GM19467 (cell line): ENCODE measurements around the gene ATP8A1.

ENCODE experiments used
- ATAC-seq: cut with Tn5 transposase; IDR thresholded peaks from one replicate; pipeline ENCODE4 v1.9.1; 2021; ENCODE audit warnings: mild to moderate bottlenecking, moderate library complexity; ENCODE audit not compliant: unreplicated experiment

ATP8A1 gene

GRCh38 chr4:42417550-42417949, 239.4 kb downstream of the ATP8A1 start:
- ATAC-seq = no peak

DNA sequence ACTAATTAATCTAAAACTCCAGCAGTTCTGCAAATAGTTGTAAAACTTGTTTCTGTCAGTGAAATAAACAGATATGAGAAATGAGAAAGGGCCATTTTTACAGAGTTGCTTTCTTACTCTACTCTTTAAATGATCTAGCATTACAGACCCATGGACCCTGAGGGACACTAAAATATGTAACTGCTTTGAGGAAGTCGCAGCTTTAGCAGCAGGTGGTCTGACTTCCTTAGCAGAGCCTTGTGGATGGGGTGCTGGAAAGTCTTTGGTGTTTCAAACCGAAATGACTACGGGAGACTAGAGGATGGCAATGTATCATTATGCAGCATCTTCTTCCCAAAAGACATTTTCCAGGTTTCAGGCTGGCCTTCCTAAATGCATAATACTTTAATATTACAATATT, 240.9 kb downstream of the ATP8A1 start:
- ATAC-seq = no peak

DNA sequence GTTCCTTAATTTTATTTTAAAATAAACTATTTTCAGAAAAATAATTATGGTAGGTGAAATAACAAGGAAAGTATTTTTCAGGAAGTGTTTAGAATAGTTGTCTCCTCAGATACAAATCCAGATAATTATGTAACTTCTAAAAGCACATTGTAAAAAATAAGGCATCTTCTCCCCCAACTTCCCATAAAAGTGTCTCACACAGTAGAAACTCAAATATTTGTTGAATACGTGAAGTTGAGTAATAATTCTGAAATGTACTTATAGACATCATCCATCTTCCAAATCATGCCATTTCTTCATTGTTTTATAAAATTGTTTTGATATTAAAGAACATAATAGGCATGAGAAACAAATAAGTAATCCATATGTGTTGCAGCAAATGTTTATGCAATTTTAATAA, 241.6 kb downstream of the ATP8A1 start:
- no peak for ATAC-seq

GRCh38 chr4:42412251-42412650, 244.7 kb downstream of the ATP8A1 start:
- ATAC-seq = no peak

DNA sequence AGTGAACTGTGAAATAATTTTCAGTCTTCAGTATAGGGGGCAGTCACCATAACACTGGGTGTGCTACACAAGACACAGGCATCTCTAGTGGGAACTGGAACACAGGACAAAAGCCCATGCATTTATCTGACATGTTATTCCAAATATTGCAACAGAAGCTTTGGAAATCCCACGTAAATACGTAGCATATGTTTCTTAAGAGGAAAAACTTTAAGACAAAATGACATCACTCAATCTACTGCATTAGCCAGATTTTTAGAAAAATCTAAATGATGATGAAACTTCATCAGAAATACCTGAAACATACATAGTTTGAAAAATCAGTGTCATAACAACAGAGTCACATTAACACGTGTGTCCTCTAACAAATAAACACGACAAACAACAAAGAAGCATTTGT, 245.1 kb downstream of the ATP8A1 start:
- ATAC-seq = no peak

DNA sequence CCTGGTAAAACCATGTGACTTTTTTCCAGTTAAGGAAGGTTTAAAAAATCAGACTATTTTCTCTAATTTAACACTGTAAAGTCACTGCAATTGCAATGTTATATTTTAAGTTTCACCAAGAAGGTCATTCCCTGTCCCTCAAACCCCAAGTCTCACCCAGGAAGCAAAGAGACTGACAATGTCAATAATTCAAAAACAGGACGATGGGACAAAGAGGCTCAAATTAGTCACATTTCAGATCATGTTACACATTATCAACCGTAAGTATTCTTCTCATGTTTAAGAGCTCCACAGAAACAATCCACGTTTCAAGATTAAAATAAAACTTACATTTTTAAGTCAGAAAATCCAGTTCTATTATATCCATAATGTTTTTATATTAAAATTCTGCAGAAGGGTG, 246.5 kb downstream of the ATP8A1 start:
- no peak for ATAC-seq

DNA sequence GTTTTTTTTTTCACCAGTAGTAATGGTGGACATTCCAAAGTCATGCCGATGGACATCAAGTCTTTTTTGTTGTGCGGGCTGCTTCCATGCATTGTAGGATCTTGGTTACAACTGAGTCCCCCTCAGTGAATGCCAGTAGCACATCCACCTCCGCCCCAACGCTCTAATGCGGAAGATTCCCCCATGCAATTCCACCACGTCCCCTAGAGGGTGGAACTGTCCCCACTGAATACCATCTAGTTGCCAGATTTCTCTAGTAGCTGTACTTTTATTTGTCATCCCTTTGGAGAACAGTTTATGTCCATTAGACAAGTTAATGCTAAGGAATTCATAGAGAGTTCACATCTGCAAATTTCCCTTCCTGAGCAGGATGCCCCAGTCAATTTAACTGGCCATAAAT, 252.9 kb downstream of the ATP8A1 start:
- no peak for ATAC-seq

DNA sequence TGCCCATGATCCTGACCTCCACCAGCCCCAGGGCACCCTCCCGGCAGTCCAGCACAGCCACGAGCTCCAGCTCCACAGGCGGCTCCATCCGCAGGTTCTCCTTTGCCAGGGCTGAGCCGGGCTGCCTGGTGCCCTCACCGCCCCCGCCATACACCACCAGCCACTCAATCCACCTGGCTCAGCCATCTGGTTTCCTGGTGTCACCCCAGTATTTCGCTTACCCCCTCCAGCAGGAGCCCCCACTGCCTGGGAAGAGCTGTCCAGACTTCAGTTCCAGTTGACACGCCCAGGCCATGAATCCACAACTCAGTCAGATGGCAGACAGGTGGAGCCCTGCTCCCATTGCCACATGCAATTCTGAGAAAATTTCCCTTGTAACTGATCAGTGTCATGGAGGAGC, 255.7 kb downstream of the ATP8A1 start:
- no peak for ATAC-seq

GRCh38 chr4:42399393-42399792, 257.5 kb downstream of the ATP8A1 start:
- no peak for ATAC-seq

GRCh38 chr4:42398871-42399331, 258.0 kb downstream of the ATP8A1 start:
- ATAC-seq = no peak

GRCh38 chr4:42398171-42398870, 258.6 kb downstream of the ATP8A1 start:
- no peak for ATAC-seq

GRCh38 chr4:42397635-42398170, 259.2 kb downstream of the ATP8A1 start:
- no peak for ATAC-seq

DNA sequence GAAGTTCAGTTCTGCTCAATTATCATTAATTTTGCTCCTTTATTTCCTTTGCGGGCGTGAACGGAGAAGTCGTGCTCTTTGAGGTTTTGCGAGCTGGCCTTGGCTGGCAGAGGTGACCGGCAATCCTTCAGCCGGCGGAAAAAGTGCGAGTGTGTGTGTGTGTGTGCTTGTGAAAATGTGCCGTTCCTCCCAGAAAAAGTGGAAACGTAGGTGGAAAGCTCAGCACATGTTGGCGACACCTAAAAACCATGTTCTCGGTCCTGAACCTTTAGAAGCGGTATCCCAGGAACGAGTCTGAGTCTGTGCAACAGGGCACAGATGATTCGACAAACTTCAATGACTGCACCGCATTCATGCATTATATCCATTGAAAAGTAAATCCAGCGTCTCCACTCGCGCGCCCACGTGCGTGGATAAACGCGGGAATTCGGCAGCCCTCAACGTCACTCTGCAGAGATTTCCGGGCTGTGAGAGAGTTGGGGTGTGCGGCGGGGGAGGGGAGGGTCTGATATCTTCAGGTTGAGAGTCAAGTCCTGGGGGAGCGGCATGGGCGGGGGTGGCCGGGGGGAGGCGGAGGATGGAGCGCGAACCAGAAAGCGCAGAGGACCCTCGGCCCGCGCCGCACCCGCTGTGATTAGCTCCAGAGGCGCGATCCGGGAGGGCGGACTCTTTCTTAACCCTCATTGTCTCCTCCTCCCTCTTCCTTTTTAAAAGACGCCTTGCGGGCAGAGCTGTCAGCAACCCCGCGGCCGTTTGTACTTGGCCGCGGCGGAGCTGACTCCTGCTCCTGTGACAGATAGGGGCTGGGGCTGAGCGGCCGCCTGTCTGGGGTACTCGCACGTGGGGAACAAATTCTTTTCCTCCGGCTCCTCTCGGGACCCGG, 259.9 kb downstream of the ATP8A1 start, which contains the start of gene SHISA3:
Gene SHISA3 (plus strand): TSS at position 737 of the 883 bp plus-strand sequence. CDS start 569 bp downstream, outside the sequence.
- ATAC-seq = no peak

- ATAC-seq = no peak
Measured at GRCh38 chr4:42396361-42396751, 260.5 kb downstream of the ATP8A1 start.

GRCh38 chr4:42395595-42395994, 261.3 kb downstream of the ATP8A1 start:
- ATAC-seq = no peak

DNA sequence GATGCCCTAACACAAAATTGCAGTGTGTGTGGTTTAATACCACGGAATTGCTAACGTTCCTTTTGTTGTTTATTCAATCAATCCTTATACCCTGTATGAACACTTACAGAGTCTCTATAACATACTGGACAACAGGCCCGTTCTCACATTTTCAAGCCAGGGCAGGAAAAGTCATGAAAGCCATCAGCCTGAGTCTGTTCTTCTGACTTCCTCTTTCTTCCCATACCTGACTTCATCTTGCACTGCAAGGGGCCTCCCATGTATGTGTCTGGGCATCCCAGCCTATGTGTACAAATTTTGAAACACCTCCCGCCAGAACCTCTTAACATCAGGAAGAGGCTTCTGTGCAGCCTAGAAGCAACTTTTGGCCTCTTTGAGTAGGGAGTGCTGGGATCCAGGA, 264.5 kb downstream of the ATP8A1 start:
- no peak for ATAC-seq

DNA sequence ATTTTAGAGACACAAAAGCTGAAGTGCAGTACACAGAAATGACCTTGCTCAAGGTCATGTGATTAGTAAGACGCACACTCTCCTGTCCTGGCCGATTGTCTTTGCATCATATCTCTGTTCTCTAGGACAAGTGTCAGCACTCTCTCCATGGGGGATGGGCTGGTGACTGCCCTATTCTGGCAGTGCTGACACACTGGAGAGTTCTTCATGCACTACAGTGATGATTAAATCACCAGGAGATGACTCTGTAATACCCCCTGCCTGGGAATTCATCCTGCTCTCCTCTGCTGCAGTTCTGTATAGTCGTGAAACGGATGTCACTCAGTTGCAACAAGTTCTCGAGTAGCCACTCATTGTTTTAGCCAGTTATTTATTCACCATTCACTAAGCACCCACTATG, 264.9 kb downstream of the ATP8A1 start:
- ATAC-seq = no peak

DNA sequence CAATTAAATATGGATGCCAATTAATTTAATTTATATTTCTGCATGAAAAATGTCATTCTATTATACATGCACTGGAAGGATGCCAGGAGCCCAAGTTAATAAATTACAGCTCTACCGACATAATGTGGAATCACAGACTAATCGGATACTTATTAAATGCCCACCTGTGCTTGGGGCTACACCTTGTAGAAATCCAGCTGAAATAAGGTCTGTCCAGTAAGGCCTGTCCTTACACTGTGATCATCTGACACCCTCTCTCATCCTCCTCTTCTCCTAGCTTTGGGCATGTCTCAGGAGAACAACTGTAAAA, 265.6 kb downstream of the ATP8A1 start:
- ATAC-seq = no peak

DNA sequence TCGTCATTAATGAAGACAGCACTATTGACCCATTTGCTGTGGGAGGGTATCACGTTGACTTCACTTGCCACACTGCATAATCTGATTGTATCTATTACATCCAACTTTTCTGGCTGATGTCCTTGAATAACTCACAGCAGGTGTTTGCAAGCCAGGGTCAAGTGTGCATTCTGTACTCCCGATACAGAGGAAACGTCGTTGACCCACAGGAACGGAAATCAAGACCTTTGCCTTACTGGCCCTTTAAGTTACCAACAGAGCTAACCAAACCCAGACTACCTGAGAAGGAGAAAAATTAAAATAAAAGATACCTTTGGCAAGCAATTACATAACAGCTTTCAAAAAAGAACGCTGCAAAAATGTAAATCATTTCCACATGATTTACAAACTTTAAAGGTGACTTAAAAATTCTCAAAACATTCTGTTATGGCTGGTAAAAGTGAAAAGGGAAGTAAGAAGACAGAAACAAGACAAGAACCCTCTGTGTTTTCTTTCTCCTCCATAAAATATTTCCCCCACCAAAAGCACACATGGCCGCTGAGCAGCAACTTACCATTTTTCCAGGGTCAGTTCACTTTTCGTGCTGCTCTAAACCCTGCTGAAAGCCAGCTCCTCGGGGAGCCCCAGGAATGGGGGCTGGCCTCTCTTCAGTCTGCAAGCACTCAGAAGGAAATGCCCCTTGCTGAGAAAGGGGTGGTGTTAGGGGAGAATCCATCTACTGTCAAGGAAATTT, 266.1 kb downstream of the ATP8A1 start:
- no peak for ATAC-seq

- ATAC-seq = no peak
Measured at GRCh38 chr4:42385516-42385915, 271.4 kb downstream of the ATP8A1 start.

- ATAC-seq = no peak
Measured at GRCh38 chr4:42381666-42382065, 275.2 kb downstream of the ATP8A1 start.
